Measurements from ENCODE around the gene E2F4.

Gene E2F4

DNA sequence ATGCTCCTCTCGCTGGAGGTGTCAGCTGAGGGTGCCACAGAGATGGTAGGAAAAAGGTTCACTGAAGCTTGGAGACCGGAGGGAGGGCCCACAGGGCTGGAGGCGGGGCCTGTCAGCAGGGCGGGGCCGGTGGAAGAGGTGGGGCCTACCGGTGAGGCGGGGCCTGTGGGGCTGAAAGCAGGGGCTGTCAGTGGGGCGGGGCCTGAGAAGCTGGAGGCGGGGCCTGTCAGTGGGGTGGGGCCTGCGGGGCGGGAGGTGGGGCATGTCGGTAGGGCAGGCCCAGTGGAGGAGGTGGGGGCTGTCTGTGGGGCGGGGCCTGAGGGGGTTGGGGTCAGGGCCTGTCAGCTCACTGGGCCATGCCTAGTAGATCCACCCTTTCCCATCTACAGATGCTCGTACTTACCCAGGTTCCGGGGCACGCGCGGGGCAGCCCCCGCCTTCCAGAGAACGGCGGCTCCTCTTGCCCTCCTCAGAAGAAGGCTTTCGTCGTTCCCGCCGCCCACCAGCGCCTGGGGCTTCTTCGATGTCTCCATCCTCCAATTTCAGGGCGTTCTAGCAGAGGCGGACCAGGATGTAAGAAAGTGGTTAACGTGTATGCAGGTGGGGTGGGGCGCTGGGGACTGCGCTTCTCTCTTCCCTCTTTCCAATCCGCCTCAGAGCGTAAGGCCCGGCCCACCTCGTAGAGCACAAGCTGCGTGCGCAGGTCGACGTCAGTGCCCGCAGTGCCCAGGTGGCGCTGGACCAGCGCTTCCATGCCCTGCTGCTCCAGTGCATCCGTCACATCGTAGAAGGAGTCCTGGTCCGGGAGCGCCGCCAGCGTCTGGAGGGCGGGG lies 44.8 kb downstream of the E2F4 start:
- peak; percentile 49 for DNase-seq

- DNase-seq: no peak
These were observed 45.7 kb downstream of the E2F4 start for GRCh38 chr16:67237396-67238277.

DNA sequence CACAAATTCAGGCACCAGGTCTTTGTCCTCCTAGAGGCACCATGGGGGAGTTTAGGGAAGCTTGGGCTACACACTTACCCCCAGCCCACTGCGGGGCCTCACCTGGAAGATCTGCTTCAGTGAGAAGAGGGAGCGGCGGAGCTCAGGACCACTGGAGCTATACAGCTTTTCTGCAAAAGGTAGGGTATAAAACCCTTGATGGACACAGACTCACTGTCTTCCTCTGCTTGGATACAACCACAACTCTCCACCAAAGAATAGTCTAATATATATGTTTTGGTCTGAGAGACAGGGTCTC lies 46.3 kb downstream of the E2F4 start:
- DNase-seq: no peak

- no peak for DNase-seq
These were observed 47.0 kb downstream of the E2F4 start for GRCh38 chr16:67238806-67239470.

DNA sequence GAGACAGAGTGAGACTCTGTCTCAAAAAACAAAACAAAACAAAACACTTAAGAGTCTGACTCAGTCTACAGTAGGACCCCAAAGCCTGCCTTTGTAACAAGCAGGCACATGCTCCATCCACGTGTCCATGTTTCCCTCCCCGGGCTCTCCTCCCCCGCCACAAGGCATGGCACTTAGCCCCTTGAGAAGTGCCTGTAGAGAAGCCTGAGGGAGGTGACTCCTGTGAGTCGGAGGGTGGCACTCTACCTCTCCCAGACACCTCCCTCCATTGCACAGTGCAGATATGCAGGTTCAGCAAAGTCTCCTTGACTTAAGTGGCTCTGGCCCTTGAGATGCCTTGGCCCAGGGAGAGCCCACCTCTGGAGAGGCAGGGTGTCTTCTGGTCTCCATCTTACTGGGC lies 48.6 kb downstream of the E2F4 start:
- DNase-seq: no peak

GRCh38 chr16:67241008-67241900 lies 49.3 kb downstream of the E2F4 start:
- DNase-seq: no peak

- DNase-seq: no peak
These were observed 50.3 kb downstream of the E2F4 start for GRCh38 chr16:67242138-67242730.

DNA sequence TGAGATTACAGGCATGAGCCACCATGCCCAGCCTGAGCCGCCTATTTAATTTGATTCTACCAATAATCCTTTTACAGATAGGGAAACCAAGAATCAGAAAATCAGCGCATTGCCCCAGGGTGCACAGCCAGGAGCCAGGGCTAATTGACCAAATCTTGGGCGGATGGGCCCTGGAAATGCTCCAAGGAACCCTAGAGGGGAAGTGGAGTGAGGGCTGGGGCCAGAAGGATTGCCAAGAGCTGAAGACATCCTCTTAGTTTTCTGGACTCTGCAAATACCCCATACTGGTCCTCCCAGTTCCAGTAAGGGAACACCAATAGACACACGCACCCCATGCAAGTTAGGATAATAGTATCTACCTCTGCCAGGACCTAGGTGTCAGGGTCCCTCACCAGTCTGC lies 51.5 kb downstream of the E2F4 start:
- DNase-seq: no peak

DNA sequence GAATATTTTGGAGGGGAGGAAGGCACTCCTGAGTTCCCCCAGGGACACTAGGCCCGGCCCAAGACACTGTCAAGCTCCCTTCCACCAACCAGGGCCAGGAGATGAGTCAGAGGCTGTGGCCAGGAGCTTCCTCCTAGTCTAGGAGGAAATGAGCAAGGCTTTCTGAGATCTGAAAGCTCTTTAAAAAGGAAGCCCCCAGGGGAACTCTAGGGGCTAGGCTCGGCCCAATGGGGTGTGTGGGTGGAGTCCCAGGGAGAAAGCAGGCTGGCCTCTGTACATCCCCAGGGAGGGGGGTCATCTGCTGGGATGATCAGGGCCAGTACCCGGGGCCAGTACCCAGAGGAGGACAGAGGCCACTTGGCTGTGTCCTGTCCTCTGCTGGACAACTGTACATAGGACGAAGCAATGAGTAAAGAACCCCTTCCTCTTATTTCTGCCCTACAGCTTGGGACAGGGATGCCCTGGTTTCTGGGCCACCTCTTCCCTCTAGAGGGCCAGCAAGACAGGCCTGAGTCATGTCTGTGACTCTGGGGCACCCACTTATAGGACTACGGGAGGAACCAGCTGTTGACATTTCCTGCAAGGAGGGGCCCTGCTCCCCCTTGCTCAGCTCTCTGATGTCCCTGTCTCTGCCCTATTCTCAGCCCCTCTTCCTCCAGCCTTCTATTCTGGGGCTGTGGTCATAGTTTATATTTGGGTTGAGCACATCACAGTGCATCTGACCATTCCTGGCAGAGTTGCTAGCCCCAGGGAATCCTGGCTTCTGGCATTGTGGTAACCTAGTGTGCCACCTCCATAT lies 52.6 kb downstream of the E2F4 start:
- no peak for DNase-seq

- no peak for DNase-seq
These were observed 53.2 kb downstream of the E2F4 start for GRCh38 chr16:67245186-67245585.

DNA sequence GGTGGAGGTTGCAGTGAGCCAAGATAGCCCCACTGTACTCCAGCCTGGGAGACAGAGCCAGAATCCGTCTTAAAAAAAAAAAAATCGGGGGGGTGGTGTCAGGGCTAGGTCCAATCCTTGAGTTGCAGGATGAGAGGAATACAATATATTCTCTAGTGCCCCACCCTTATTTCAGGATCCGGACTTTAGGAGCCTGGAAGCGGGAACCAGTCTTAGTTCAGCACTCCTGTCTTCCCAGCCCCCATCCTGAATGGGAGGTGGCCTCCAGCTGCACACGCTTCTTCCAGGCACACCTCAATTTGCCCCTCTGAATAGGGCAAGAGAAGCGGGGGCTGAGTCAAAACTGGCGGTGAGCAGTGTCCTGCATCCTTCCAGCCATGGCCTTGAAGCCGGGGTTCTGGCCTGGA lies 53.7 kb downstream of the E2F4 start:
- peak; percentile 33 for DNase-seq

DNA sequence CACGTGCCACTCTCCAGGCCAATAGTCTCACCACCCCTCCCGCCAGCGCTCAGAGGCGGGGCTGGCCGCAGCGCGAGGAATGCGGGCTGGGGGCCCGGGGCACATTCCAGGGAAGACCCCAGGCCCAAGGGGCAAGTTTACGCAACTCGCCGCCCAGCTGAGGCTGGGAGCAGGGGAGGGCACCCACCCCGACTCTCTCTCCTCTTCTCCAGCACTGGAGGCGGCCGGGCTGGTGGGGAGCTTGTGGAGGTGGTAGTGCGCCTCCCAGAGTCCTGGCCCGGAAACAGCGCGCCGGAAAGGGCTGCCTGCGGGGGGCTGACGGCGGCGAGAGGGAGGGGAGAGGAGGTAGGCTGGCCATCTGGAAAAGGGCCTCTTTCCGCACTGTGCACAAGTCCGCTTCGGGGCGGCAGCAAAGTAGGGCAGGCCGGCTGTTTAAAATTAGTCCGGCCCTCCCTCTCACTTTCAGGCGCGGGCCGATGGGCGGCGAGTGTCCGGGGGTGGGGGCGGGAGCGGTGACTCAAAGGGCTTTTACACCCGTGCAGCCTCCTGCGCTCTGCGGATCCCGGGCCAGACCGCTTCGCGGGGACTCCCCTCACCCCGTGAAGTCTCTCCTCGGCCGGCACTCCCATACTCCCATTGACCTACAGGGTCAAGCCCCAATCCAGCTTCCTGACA lies 54.3 kb downstream of the E2F4 start:
- DNase-seq: peak; percentile 54

GRCh38 chr16:67246756-67247191 lies 54.8 kb downstream of the E2F4 start:
- DNase-seq: peak; percentile 92

- DNase-seq: peak; percentile 82
These were observed 55.5 kb downstream of the E2F4 start, which contains the start of gene FHOD1 for GRCh38 chr16:67247192-67248072. Gene FHOD1, minus strand, starts transcription at chr16:67247481. Its CDS starts 71 bp downstream, at chr16:67247410.

- no peak for DNase-seq
These were observed 56.1 kb downstream of the E2F4 start for GRCh38 chr16:67248073-67248400.
